Activated naive CD4-positive, alpha-beta T cell treated with anti-CD3 and anti-CD28 coated beads for 36 hours (primary cell): Measurements from ENCODE around the gene BRI3. TPM values are rescaled to one million over a fixed set of nuclear protein-coding genes. Genes with fewer than 3 reads are reported as not detected.

Experiments
- CTCF ChIA-PET: fragments of 350-600 bp; sonication (Branson Sonifier 250); formaldehyde crosslinking; loops from one replicate; lab custom pipeline; 2021; ENCODE audit warnings: antibody characterized with exemption; lab: Charles Lee
- DNase-seq: peaks from one replicate; pipeline ENCODE4 v3.0.0-alpha.2; 2020
- H3K27ac Mint-ChIP-seq: one replicate; pipeline ENCODE4 v1.8.0; 2021; ENCODE audit warnings: mild to moderate bottlenecking, mixed read lengths
- H3K27me3 Mint-ChIP-seq: one replicate; pipeline ENCODE4 v1.8.0; 2021; ENCODE audit warnings: low read depth, mixed read lengths
- H3K36me3 Mint-ChIP-seq: one replicate; pipeline ENCODE4 v1.8.0; 2021; ENCODE audit warnings: low read depth, mixed read lengths
- H3K4me1 Mint-ChIP-seq: one replicate; pipeline ENCODE4 v1.8.0; 2021; ENCODE audit warnings: low read depth, mixed read lengths
- H3K4me3 Mint-ChIP-seq: one replicate; pipeline ENCODE4 v1.8.0; 2021; ENCODE audit warnings: mild to moderate bottlenecking, moderate library complexity, mixed read lengths
- H3K9me3 Mint-ChIP-seq: one replicate; pipeline ENCODE4 v1.8.0; 2021; ENCODE audit warnings: mixed read lengths
- intact Hi-C: fragments of 100-400 bp; cut with micrococcal nuclease; formaldehyde crosslinking; loops from one replicate; pipeline ENCODE4 v1.15.1; 2023
- total RNA-seq, 2 experiments: library from RNA; stranded (reverse); gene quantifications; one replicate each; pipeline ENCODE4 v1.2.3, GENCODE V29; 2021

Gene BRI3
- total RNA-seq, 2 experiments from 2014 or later, result 51.6 to 54.4 TPM

DNA sequence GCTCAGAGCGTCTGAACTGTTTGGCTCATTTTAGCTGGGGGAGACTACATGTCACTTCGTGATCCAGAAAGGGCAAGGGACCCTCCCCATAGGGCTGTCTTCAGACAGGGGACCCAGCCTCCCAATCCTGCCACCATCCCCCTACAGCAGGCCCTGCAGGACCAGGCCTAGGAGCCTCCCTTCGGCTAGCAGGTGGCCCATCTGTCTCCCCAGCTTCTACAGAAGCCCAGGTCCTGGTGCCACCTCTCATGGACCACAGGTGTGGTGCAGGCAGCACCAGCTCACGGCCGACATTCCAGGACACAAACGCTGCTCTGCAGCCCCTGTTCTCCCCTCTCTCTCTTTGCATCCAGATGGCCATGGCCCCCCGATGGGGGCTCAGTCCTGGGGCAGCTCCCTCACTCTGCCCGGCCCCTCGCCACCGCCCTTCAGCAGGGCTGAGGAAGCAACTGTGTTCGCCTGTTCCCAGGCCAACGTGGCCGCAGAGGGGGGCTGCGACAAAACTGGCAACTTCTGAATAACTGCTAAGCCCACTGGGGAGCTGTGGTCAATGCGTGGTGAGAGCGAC lies 39.7 kb upstream of the BRI3 start:
- CTCF ChIA-PET, result interaction anchor here (0.7 to 1.3 kb wide), 2 partner anchors 9 to 12 kb away, joined by 3 read pairs; no protein-coding TSS in a partner anchor
- Mint-ChIP-seq H3K27ac (no peak overlapping the region), H3K4me3 (no peak overlapping the region), H3K9me3 (no peaks in the 10 kb centered on the region), H3K27me3 (no peaks in the 10 kb centered on the region), H3K36me3 (peaks cover 20% of the 10 kb centered on the region), H3K4me1 (peaks cover 4% of the 10 kb centered on the region)
- intact Hi-C loops, result loop anchor here (2.0 kb wide), 1 partner anchor 41 kb away; no protein-coding TSS in a partner anchor
- no peak for DNase-seq

DNA sequence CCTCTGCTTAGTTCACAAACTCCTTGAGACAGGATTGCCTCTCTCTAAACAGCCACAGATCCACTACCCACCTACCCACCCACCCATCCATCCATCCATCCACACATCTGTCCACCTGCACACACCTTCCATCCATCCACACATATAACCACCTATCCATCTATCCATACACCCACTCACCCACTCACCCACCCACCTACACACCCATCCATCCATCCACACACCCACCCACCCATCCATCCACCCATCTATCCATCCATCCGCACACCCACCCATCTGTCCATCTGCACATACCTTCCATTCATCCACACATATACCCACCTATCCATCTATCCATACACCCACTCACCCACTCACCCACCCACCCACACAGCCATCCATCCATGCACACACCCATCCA lies 39.1 kb upstream of the BRI3 start:
- intact Hi-C loops, result no loop called here
- Mint-ChIP-seq H3K27ac (no peak overlapping the region), H3K27me3 (no peaks in the 10 kb centered on the region), H3K4me3 (no peak overlapping the region), H3K4me1 (peaks cover 6% of the 10 kb centered on the region), H3K9me3 (no peaks in the 10 kb centered on the region), H3K36me3 (peaks cover 20% of the 10 kb centered on the region)
- CTCF ChIA-PET, result interaction anchor here (1.3 kb wide), 1 partner anchor 8 kb away, joined by 3 read pairs; no protein-coding TSS in a partner anchor
- no peak for DNase-seq

DNA sequence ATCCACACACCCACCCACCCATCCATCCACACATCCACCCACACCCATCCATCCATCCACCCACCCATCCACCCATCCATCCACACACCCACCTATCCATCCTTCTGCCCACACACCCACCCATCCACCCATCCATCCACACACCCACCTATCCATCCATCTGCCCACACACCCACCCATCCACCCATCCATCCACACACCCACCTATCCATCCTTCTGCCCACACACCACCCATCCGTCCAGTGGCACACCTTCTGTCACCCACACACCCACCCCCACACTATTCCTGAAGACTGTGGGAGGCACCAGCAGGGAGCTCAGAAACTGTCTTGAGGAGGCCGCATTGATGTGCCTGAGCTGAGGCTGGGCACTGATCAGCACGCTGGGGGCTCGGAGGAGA lies 38.6 kb upstream of the BRI3 start:
- DNase-seq, result no peak
- Mint-ChIP-seq H3K27me3 (no peaks in the 10 kb centered on the region), H3K36me3 (peaks cover 20% of the 10 kb centered on the region), H3K27ac (no peak overlapping the region), H3K4me1 (peaks cover 10% of the 10 kb centered on the region), H3K9me3 (no peaks in the 10 kb centered on the region), H3K4me3 (no peak overlapping the region)
- CTCF ChIA-PET, result no interaction called here
- intact Hi-C loops, result no loop called here

DNA sequence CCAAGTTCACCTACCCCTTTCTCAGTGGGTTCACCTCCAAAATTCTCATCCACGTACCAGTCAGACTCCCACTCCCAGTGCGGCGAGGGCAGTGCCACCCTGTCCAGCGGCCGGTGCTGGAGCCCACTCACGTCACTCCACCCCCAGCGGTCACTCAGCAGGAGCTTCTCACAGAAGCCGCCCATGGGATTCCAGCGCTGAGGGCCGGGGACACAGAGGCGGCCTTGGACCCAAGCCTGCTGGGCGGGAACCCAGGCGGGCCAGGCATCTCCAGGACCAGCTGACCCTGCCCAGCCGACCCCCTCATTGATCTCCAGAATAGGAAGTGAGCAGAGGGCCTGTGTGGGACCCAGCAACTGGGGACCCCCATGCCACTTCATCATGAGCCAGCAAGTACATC lies 36.6 kb upstream of the BRI3 start:
- peaks cover 25% of the 10 kb centered on the region for H3K4me1 Mint-ChIP-seq
- no peaks in the 10 kb centered on the region for H3K9me3 Mint-ChIP-seq
- no peak overlapping the region for H3K4me3 Mint-ChIP-seq
- CTCF ChIA-PET, result no interaction called here
- H3K36me3 Mint-ChIP-seq, result peaks cover 13% of the 10 kb centered on the region
- DNase-seq, result no peak
- H3K27ac Mint-ChIP-seq, result no peak overlapping the region
- intact Hi-C loops, result no loop called here
- no peaks in the 10 kb centered on the region for H3K27me3 Mint-ChIP-seq

DNA sequence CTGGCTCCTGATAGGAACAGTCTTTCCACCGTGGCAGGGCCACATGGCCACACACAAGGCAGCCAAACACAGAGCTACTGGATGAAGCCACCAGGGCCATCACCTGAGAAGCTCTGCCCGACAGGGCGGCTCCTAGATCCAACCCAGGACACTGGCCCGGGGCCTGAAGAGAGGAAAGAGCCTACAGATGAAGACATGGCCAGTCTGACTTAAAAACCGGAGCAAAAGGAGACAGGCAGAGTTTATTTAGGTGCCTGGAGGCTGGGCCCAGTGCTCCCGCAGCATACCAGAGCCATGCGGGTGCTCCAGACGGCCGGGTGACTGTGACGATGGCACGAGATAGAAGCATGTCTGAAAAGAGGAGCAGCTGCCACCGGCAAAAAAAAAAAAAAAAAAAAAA lies 33.3 kb upstream of the BRI3 start:
- intact Hi-C loops, result no loop called here
- Mint-ChIP-seq H3K36me3 (peaks cover 4% of the 10 kb centered on the region), H3K4me3 (no peak overlapping the region), H3K27me3 (no peaks in the 10 kb centered on the region), H3K9me3 (no peaks in the 10 kb centered on the region), H3K4me1 (peaks cover 41% of the 10 kb centered on the region), H3K27ac (peak overlapping the region; percentile 94)
- CTCF ChIA-PET, result no interaction called here
- DNase-seq, result no peak

DNA sequence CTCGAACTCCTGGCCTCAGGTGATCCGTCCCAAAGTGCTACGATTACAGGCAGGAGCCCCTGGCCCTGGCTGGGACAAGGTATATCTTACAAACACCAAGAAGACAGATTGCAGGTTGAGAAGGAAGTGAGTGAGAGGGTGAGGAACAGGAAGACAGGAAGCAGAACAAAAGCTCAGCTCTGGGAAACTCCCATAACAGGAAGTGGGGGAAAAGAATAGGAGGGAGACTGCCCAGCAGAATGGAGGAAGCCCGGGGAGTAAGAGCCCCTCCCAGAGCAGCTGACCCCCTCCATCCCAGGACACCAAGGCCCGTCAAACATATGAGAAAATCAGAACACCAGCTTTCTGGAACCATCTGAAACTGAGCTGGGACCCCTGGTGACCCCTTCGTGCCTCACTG lies 32.4 kb upstream of the BRI3 start:
- peaks cover 44% of the 10 kb centered on the region for H3K4me1 Mint-ChIP-seq
- peak overlapping the region; percentile 94 for H3K27ac Mint-ChIP-seq
- intact Hi-C loops, result no loop called here
- peak; percentile 33 for DNase-seq
- H3K36me3 Mint-ChIP-seq, result peaks cover 4% of the 10 kb centered on the region
- CTCF ChIA-PET, result interaction anchor here (0.7 kb wide), 1 partner anchor 18 kb away, joined by 3 read pairs; no protein-coding TSS in a partner anchor
- no peaks in the 10 kb centered on the region for H3K27me3 Mint-ChIP-seq
- H3K9me3 Mint-ChIP-seq, result no peaks in the 10 kb centered on the region
- H3K4me3 Mint-ChIP-seq, result peak overlapping the region; percentile 52

DNA sequence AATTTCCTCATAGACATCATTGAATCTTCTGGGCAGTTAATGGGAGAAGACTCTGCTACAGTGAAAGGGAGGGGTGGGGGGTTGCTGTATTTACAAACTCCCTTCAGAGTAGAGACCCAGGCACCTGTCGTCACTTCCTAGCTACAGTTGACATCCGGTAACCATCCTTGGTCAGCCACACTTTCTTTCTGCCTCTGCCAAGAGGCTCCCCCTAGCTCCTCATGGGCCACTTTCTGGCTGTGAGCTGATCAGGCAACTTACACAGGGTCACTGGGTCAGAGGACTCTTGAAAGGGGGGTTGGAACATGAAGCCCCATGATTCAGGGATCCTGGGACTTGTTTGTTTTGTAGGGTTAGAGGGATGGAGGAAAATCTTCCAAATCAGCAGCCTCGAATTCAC lies 30.7 kb upstream of the BRI3 start:
- H3K9me3 Mint-ChIP-seq, result no peaks in the 10 kb centered on the region
- peaks cover 10% of the 10 kb centered on the region for H3K36me3 Mint-ChIP-seq
- intact Hi-C loops, result loop anchor here (1.0 to 5.0 kb wide), 5 partner anchors 31 to 1133 kb away; partner anchors contain the start of genes ASNS, BRI3, LMTK2 and SDHAF3
- no peaks in the 10 kb centered on the region for H3K27me3 Mint-ChIP-seq
- H3K4me3 Mint-ChIP-seq, result peak overlapping the region; percentile 93
- peak overlapping the region; percentile 94 for H3K27ac Mint-ChIP-seq
- CTCF ChIA-PET, result interaction anchor here (0.6 to 1.7 kb wide), 10 partner anchors 9 to 891 kb away, joined by 3 to 4 read pairs (median 3); no protein-coding TSS in a partner anchor
- peaks cover 50% of the 10 kb centered on the region for H3K4me1 Mint-ChIP-seq
- DNase-seq, result peak; percentile 75

DNA sequence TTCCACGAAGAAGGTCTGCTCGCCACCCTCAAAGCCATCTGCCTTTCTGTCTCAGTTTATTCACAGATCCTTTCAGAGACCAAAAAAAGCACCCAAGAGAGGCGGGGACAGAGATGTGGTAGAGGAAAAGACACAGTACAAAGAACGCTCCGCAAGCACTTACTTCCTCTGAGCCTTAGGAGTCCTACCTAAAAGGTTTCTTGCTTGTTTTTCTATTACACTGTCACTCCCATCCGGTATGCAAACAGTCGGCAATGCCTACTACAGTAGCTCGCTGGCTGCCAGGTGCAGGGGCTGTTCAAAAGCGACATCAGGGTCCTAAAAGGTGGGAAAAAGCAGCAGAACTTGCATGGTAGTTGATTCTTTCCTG lies 30.3 kb upstream of the BRI3 start:
- CTCF ChIA-PET, result interaction anchor here (0.6 to 1.7 kb wide), 6 partner anchors 9 to 890 kb away, joined by 3 to 4 read pairs (median 3); no protein-coding TSS in a partner anchor
- H3K9me3 Mint-ChIP-seq, result no peaks in the 10 kb centered on the region
- H3K4me3 Mint-ChIP-seq, result peak overlapping the region; percentile 93
- H3K27me3 Mint-ChIP-seq, result no peaks in the 10 kb centered on the region
- H3K27ac Mint-ChIP-seq, result peak overlapping the region; percentile 94
- peaks cover 11% of the 10 kb centered on the region for H3K36me3 Mint-ChIP-seq
- intact Hi-C loops, result loop anchor here (1.0 to 5.0 kb wide), 5 partner anchors 30 to 1134 kb away; partner anchors contain the start of genes ASNS, BRI3, LMTK2 and SDHAF3
- H3K4me1 Mint-ChIP-seq, result peaks cover 53% of the 10 kb centered on the region
- DNase-seq, result peak; percentile 48

DNA sequence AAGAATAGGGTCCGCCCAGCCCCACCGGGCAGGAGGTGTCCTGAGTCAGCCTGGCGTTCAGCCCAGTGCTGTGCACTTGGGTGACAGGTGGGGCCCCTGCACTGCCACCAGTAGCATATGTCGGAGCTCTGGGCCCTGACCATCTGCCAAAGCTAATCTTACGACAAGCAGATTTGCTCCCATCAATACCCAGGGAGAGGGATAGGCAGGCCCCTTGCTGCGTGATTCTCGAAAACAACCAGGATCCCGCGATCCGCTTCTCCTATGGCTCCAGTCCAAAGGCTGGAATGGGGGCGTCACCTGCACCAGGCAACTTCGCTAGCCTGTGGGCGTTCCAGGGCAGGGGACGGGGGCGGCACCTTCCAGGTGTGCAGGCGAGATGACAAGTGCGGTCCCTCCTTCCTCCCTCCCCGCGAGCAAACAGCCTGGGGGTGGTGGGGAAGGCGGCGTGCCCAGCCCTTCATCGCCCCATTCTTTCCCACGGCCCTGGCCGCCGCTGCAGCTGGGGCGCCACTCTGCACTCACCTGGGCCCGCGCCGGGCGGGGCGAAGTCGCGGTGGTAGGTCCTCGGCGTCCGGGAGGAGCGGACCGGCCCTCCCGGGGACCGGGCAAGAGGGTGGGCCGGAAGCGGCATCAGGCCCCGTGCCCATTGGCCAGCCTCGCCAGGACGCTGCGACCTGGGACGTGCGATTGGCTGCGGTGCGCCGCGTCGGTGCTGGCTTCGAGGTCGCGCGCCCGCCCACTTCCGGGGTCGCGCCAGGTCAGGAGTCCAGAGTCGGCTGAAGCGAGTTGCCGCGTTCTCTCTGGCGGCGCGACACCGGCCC lies 29.7 kb upstream of the BRI3 start, which contains the start of gene TECPR1:
TSS of gene TECPR1 (minus strand) at position 632 of the 824 bp plus-strand sequence. CDS start 6,086 bp downstream, outside the sequence.
- peak within 1 kb of the TSS; percentile 93 for H3K4me3 Mint-ChIP-seq
- intact Hi-C loops, result loop anchor here (1.0 to 5.0 kb wide), 9 partner anchors 29 to 1135 kb away; partner anchors contain the start of genes ASNS, BAIAP2L1, BRI3 and LMTK2
- peak; percentile 90 for DNase-seq
- CTCF ChIA-PET, result interaction anchor here (1.7 kb wide), 1 partner anchor 84 kb away, joined by 4 read pairs; no protein-coding TSS in a partner anchor
- peaks cover 53% of the 10 kb centered on the region for H3K4me1 Mint-ChIP-seq
- H3K36me3 Mint-ChIP-seq, result peaks cover 14% of the 10 kb centered on the region
- H3K27me3 Mint-ChIP-seq, result no peaks in the 10 kb centered on the region
- no peaks in the 10 kb centered on the region for H3K9me3 Mint-ChIP-seq
- peak within 1 kb of the TSS; percentile 94 for H3K27ac Mint-ChIP-seq

DNA sequence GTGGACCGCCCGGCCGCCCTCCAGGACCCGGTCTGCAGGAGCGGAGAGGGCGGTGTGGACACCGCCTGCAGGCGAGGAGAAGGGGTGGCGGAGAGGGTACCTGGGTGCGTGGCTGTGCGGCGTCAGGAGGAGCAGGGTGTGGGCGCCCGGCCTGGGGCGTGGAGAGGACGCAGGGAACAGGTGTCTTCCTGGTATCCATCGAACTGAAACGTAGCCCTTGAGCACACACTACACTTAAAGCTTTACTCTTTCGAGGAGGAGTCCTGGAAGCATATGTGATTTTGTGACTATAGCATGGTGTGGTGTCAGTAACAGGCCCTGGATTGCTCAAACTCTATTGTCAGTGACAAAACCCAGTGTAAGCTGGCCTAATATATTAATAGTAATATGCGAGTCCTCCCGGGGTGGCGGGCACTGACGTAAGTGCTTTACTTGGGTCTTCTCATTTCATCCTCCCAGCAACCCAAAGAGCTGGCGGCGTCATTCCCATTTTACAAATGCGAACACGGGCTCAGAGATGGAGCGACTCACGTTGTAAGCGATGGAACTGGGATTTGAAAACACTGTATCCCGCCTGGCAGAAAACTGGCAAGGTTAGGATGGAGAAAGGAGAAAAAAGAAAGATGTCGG lies 28.9 kb upstream of the BRI3 start:
- Mint-ChIP-seq H3K4me3 (peak overlapping the region; percentile 93), H3K36me3 (peaks cover 18% of the 10 kb centered on the region), H3K9me3 (no peaks in the 10 kb centered on the region), H3K4me1 (peaks cover 48% of the 10 kb centered on the region), H3K27me3 (no peaks in the 10 kb centered on the region), H3K27ac (peak overlapping the region; percentile 86)
- intact Hi-C loops, result loop anchor here (1.0 to 5.0 kb wide), 5 partner anchors 50 to 1135 kb away; partner anchors contain the start of genes BAIAP2L1, SDHAF3 and TRRAP
- CTCF ChIA-PET, result no interaction called here
- DNase-seq, result no peak

DNA sequence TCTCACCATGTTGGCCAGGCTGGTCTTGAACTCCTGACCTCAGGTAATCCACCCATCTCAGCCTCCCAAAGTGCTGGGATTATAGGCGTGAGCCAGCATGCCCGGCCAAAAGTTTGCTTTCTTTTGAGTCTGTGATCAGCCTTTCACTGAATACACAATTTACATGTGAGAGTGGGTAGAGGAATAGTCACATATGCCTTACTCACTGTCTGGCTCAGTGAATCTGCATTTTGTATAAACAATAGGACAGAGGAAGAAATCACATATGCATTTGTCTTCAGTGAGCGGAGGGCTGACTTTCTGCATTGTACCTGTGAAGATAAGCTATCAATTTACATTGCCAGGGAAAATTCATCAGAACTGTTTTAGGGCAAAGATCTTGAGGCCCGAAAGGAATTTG lies 27.0 kb upstream of the BRI3 start:
- peaks cover 35% of the 10 kb centered on the region for H3K4me1 Mint-ChIP-seq
- DNase-seq, result no peak
- peak overlapping the region; percentile 80 for H3K27ac Mint-ChIP-seq
- no peak overlapping the region for H3K4me3 Mint-ChIP-seq
- peaks cover 20% of the 10 kb centered on the region for H3K36me3 Mint-ChIP-seq
- CTCF ChIA-PET, result interaction anchor here (0.9 kb wide), 1 partner anchor 13 kb away, joined by 3 read pairs; no protein-coding TSS in a partner anchor
- intact Hi-C loops, result loop anchor here (5.0 kb wide), 1 partner anchor 1137 kb away; the partner anchor contains the start of gene SDHAF3
- no peaks in the 10 kb centered on the region for H3K9me3 Mint-ChIP-seq
- H3K27me3 Mint-ChIP-seq, result no peaks in the 10 kb centered on the region
